MM.1S (cell line): Measurements from ENCODE around the gene MS4A10.

Experiments
- DNase-seq: peaks from one replicate; pipeline ENCODE4 v3.0.0-alpha.2; 2015
- H2AFZ ChIP-seq: fragments of 300-600 bp; sonication (generic); 2 replicates; pipeline ENCODE4 v1.6.0; 2016; ENCODE audit warnings: antibody characterized with exemption, low read length
- H3F3A ChIP-seq: fragments of 300-600 bp; sonication (generic); 2 replicates; pipeline ENCODE4 v1.6.1; 2016; ENCODE audit warnings: mild to moderate bottlenecking, antibody characterized with exemption, low read length, moderate library complexity, mixed read lengths; ENCODE audit not compliant: insufficient read depth
- H3K27ac ChIP-seq: fragments of 300-600 bp; sonication (generic); 2 replicates; pipeline ENCODE4 v1.5.1; 2016; ENCODE audit warnings: mild to moderate bottlenecking, low read length
- H3K27me3 ChIP-seq: fragments of 300-600 bp; sonication (generic); replicated peaks from 2 replicates; pipeline ENCODE4 v1.6.0; 2016; ENCODE audit warnings: low read length; ENCODE audit not compliant: insufficient read depth
- H3K36me3 ChIP-seq: fragments of 300-600 bp; sonication (generic); replicated peaks from 2 replicates; pipeline ENCODE4 v1.6.1; 2016; ENCODE audit warnings: mild to moderate bottlenecking, low read length, mixed read lengths; ENCODE audit not compliant: insufficient read depth
- H3K4me1 ChIP-seq: fragments of 300-600 bp; sonication (generic); 2 replicates; pipeline ENCODE4 v1.6.1; 2016; ENCODE audit warnings: low read length, mixed read lengths
- H3K4me2 ChIP-seq: fragments of 300-600 bp; sonication (generic); 2 replicates; pipeline ENCODE4 v1.6.0; 2016; ENCODE audit warnings: low read depth, low read length
- H3K4me3 ChIP-seq: fragments of 300-600 bp; sonication (generic); 2 replicates; pipeline ENCODE4 v1.5.1; 2016; ENCODE audit warnings: low read length, mixed read lengths
- H3K79me2 ChIP-seq: fragments of 300-600 bp; sonication (generic); 2 replicates; pipeline ENCODE4 v1.6.1; 2016; ENCODE audit warnings: mixed run types, low read length, mixed read lengths
- H3K9ac ChIP-seq: fragments of 300-600 bp; sonication (generic); 2 replicates; pipeline ENCODE4 v1.6.1; 2016; ENCODE audit warnings: low read length, mixed read lengths
- H3K9me2 ChIP-seq: fragments of 300-600 bp; sonication (generic); replicated peaks from 2 replicates; pipeline ENCODE4 v1.6.1; 2016; ENCODE audit warnings: mild to moderate bottlenecking, low read length, mixed read lengths; ENCODE audit not compliant: insufficient read depth
- H3K9me3 ChIP-seq: fragments of 300-600 bp; sonication (generic); replicated peaks from 2 replicates; pipeline ENCODE4 v1.6.1; 2016; ENCODE audit warnings: mild to moderate bottlenecking, low read length, mixed read lengths; ENCODE audit not compliant: insufficient read depth
- H4K20me1 ChIP-seq: fragments of 300-600 bp; sonication (generic); 2 replicates; pipeline ENCODE4 v1.6.1; 2016; ENCODE audit warnings: mild to moderate bottlenecking, low read length, moderate library complexity, mixed read lengths; ENCODE audit not compliant: insufficient read depth
- EZH2 ChIP-seq: fragments of 300-600 bp; sonication (generic); optimal IDR thresholded peaks from 2 replicates; pipeline ENCODE3; 2017; ENCODE audit warnings: low read depth, mild to moderate bottlenecking, antibody characterized with exemption, low read length, mixed read lengths
- EZH2phosphoT487 ChIP-seq: fragments of 300-600 bp; sonication (generic); IDR thresholded peaks from 2 replicates; pipeline ENCODE4 v1.6.1; 2018; ENCODE audit warnings: antibody characterized with exemption, low read length
- TF ChIP-seq, protein P1 (sequence below): fragments of 300-600 bp; sonication (generic); IDR thresholded peaks from 2 replicates; pipeline ENCODE4 v1.5.1; 2016; ENCODE audit warnings: antibody characterized with exemption, low read length, mixed read lengths

The MS4A10 gene

DNA sequence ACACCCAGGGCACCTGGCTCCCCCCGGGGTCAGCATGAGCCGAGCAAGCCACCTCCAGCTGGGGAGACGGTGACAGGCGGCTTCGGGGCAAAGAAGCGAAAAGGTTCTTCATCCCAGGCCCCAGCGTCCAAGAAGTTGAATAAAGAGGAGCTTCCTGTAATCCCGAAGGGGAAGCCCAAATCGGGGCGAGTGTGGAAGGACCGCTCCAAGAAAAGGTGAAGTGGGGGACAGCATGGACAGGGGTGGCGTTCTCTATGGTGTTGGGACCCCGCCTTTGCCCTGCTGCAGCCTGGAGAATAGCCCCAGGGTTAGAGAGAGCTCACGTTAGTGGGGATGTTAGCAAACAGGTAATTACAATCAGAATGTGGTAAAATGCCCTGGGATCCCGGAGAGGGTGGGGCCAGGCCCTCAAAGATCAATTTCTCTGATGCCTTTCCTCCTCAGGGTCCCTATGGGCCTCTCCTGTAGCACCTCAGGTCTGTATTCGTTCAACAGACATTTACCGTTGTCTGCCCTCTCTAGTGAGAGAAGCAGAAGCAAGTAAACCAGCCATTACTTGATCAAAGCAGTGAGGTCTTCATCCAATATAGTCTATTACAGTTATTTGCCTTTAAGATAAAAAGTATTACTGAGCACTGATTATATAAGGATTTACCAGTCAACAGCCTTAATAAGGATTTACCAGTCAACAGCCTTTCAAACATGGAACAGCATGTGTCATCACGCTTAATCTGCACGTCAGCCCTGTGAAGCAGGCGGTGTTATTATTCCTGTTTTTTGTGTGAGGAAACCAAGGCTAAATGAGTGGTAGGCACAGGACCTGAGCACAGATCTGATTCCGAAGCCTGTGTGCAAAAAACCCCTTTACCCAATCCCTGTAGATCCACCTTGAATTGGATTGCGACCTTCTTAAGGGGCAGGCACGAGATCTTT is 57.8 kb downstream of the MS4A10 start:
- H3K4me3 ChIP-seq, result peak overlapping the region; percentile 92
- no peak overlapping the region for H2AFZ ChIP-seq
- peaks cover 32% of the 10 kb centered on the region for H3F3A ChIP-seq
- H3K4me2 ChIP-seq, result peak overlapping the region; percentile 94
- peaks cover 64% of the 10 kb centered on the region for H3K79me2 ChIP-seq
- no peak for DNase-seq
- TF ChIP-seq EZH2 (no peak), EZH2phosphoT487 (no peak)
- TF ChIP-seq, protein P1, sequence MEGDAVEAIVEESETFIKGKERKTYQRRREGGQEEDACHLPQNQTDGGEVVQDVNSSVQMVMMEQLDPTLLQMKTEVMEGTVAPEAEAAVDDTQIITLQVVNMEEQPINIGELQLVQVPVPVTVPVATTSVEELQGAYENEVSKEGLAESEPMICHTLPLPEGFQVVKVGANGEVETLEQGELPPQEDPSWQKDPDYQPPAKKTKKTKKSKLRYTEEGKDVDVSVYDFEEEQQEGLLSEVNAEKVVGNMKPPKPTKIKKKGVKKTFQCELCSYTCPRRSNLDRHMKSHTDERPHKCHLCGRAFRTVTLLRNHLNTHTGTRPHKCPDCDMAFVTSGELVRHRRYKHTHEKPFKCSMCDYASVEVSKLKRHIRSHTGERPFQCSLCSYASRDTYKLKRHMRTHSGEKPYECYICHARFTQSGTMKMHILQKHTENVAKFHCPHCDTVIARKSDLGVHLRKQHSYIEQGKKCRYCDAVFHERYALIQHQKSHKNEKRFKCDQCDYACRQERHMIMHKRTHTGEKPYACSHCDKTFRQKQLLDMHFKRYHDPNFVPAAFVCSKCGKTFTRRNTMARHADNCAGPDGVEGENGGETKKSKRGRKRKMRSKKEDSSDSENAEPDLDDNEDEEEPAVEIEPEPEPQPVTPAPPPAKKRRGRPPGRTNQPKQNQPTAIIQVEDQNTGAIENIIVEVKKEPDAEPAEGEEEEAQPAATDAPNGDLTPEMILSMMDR, result no peak
- no peaks in the 10 kb centered on the region for H3K9me2 ChIP-seq
- H4K20me1 ChIP-seq, result no peaks in the 10 kb centered on the region
- H3K27ac ChIP-seq, result peak overlapping the region; percentile 94; the same call in 1 of the 2 replicates
- peak overlapping the region; percentile 97 for H3K9ac ChIP-seq
- H3K9me3 ChIP-seq, result no peaks in the 10 kb centered on the region
- no peaks in the 10 kb centered on the region for H3K27me3 ChIP-seq
- peaks cover 48% of the 10 kb centered on the region for H3K4me1 ChIP-seq
- peaks cover 13% of the 10 kb centered on the region for H3K36me3 ChIP-seq

DNA sequence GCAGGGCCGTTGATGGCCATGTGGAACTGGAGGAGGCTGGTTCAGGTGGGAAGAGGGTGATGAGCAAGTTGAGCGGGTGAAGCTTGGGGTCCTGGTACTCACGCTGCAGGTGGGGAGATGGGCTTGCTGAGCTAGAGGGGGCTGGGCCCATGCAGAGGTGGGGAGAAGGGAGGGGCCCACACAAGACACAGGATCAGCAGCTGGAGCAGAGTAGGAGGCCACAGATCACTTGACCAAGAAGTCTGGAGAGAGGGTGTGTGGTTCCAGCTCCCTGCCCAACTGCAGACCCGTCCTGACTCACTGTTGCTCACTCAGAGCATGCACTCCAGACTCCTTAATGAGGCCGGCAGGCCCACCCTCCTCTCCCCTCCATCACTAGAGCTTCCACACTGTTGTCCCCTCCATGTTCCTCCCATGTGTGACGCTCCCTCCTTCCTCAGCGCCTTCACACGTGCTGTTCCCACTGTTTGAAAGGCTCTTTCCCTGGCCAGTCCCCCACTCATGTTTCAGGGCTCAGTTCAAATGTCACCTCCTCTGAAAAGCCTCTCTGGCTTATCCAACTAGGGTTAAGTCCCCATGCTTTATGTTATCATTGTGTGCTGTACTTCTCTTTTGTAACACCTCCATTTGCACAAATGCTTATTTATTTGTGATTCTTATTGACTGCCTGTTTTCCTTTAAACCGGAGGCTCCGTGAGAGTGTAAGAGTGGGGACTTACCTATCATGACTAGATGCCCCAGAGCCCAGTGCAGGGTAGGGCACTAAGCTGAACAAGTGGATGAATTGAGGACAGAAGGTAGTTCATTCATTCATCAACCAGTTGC is 59.1 kb downstream of the MS4A10 start:
- H3K4me2 ChIP-seq, result peak overlapping the region; percentile 94
- H3F3A ChIP-seq, result peaks cover 22% of the 10 kb centered on the region
- H4K20me1 ChIP-seq, result no peaks in the 10 kb centered on the region
- H2AFZ ChIP-seq, result no peak overlapping the region
- peaks cover 19% of the 10 kb centered on the region for H3K36me3 ChIP-seq
- peaks cover 77% of the 10 kb centered on the region for H3K79me2 ChIP-seq
- no peaks in the 10 kb centered on the region for H3K9me2 ChIP-seq
- H3K4me1 ChIP-seq, result peaks cover 34% of the 10 kb centered on the region
- no peaks in the 10 kb centered on the region for H3K27me3 ChIP-seq
- DNase-seq, result no peak
- H3K4me3 ChIP-seq, result peak overlapping the region; percentile 92
- peak overlapping the region; percentile 94; the same call in 1 of the 2 replicates for H3K27ac ChIP-seq
- TF ChIP-seq, protein P1, result no peak
- no peak for TF ChIP-seq EZH2phosphoT487
- no peak for TF ChIP-seq EZH2
- no peaks in the 10 kb centered on the region for H3K9me3 ChIP-seq
- peak overlapping the region; percentile 97 for H3K9ac ChIP-seq

DNA sequence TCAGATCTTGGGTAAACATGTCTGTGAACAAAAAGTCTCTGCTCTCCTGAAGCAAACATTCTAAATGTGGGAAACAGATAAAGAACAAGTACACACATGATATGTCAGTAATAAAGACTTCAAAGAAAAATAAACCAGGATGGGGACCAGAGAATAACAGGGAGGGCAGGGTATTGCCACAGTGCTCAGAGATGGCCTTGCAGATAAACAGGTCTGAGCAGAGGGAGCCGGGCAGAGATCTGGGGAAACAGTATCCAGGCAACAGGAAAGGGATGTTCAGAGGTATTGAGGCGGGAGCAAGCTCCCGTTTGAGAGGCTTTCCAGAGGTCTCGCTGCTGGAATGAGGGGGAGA is 59.7 kb downstream of the MS4A10 start:
- peak overlapping the region; percentile 94 for H3K4me2 ChIP-seq
- no peaks in the 10 kb centered on the region for H3K27me3 ChIP-seq
- H2AFZ ChIP-seq, result no peak overlapping the region
- peaks cover 22% of the 10 kb centered on the region for H3F3A ChIP-seq
- peaks cover 82% of the 10 kb centered on the region for H3K79me2 ChIP-seq
- peak overlapping the region; percentile 18; the same call in 1 of the 2 replicates for H3K27ac ChIP-seq
- H3K4me3 ChIP-seq, result peak overlapping the region; percentile 92
- H3K36me3 ChIP-seq, result peaks cover 23% of the 10 kb centered on the region
- no peaks in the 10 kb centered on the region for H4K20me1 ChIP-seq
- H3K9me2 ChIP-seq, result no peaks in the 10 kb centered on the region
- H3K9ac ChIP-seq, result peak overlapping the region; percentile 97
- no peak for TF ChIP-seq EZH2phosphoT487
- TF ChIP-seq, protein P1, result no peak
- TF ChIP-seq EZH2, result no peak
- peaks cover 28% of the 10 kb centered on the region for H3K4me1 ChIP-seq
- DNase-seq, result no peak
- no peaks in the 10 kb centered on the region for H3K9me3 ChIP-seq
